K562 (cell line): ENCODE measurements around the gene JSRP1. TPM values are rescaled to one million over a fixed set of nuclear protein-coding genes. Genes with fewer than 3 reads are reported as not detected.

ENCODE experiments used
- CTBP1 ChIP-seq: fragments of 450-650 bp; IDR thresholded peaks from 2 replicates; pipeline ENCODE4 v1.6.1; 2016; ENCODE audit warnings: borderline replicate concordance
- ELF1 ChIP-seq: fragments of 200-800 bp; sonication (Bioruptor generic); IDR thresholded peaks from 2 replicates; pipeline ENCODE4 v1.6.1; 2016; ENCODE audit warnings: missing genetic modification characterization, missing compliant biosample characterization
- KLF10 ChIP-seq: fragments of 250-450 bp; sonication (Bioruptor Pico); IDR thresholded peaks from 2 replicates; pipeline ENCODE4 v1.6.1; 2021; ENCODE audit warnings: matching md5 sums
- MAZ ChIP-seq, 2 experiments: fragments of 450-650 bp in 1 of 2; sonication (generic) in 1 of 2; formaldehyde crosslinking; IDR thresholded peaks in 1 of 2; conservative IDR thresholded peaks in 1 of 2; 2 replicates each; pipeline versions ENCODE4 v1.4.0 to v1.5.0; 2020; ENCODE audit warnings: mild to moderate bottlenecking in 1 of 2, missing genetic modification reagents in 1 of 2
- PHF20 ChIP-seq: fragments of 450-650 bp; IDR thresholded peaks from 2 replicates; pipeline ENCODE4 v1.6.1; 2018; ENCODE audit not compliant: partially characterized antibody
- PML ChIP-seq: IDR thresholded peaks from 2 replicates; pipeline ENCODE4 v1.6.1; 2012; ENCODE audit warnings: low read length, inconsistent platforms
- POLR2A ChIP-seq: fragments of 450-650 bp; conservative IDR thresholded peaks from 2 replicates; pipeline ENCODE4 v1.6.1; 2016
- POLR2AphosphoS2 ChIP-seq: IDR thresholded peaks from 2 replicates; pipeline ENCODE4 v1.6.1; 2012; ENCODE audit warnings: low read length, improper control_type of control experiment
- POLR2AphosphoS5 ChIP-seq: IDR thresholded peaks from 2 replicates; pipeline ENCODE4 v1.6.1; 2011; ENCODE audit warnings: mild to moderate bottlenecking, low read depth, low read length, moderate library complexity; ENCODE audit not compliant: control insufficient read depth, insufficient read depth
- POLR2G ChIP-seq: fragments of 200-400 bp; formaldehyde crosslinking; IDR thresholded peaks from 2 replicates; pipeline ENCODE4 v1.6.1; 2017; ENCODE audit warnings: low read depth, mild to moderate bottlenecking, antibody characterized with exemption, low read length, moderate library complexity
- SMAD3 ChIP-seq: fragments of 450-650 bp; formaldehyde crosslinking; conservative IDR thresholded peaks from 2 replicates; pipeline ENCODE4 v1.4.0; 2020; ENCODE audit warnings: mild to moderate bottlenecking
- ZBTB7A ChIP-seq: IDR thresholded peaks from 2 replicates; pipeline ENCODE4 v1.6.1; 2011; ENCODE audit warnings: low read depth, mild to moderate bottlenecking, low read length, moderate library complexity, borderline replicate concordance; ENCODE audit not compliant: control insufficient read depth
- ZNF354B ChIP-seq: fragments of 250-450 bp; sonication (Bioruptor Pico); IDR thresholded peaks from 2 replicates; pipeline ENCODE4 v1.4.0; 2020
- polyA plus RNA-seq, 8 experiments: library from polyadenylated mRNA; depleted of rRNA in 4 of 8; stranded (reverse) in 5 of 8; unstranded in 3 of 8; fragments of >200 nt; fragmentation: Nextera tagmentation in 2 of 8; fragmentation: Illumina TruSeq in 1 of 8; extraction: Ambion mirVana in 2 of 8; extraction: Trizol in 1 of 8; gene quantifications; 2 replicates each; pipeline versions ENCODE4 v1.2.1 to v1.2.3, GENCODE V29; 2011 to 2014; ENCODE audit warnings: inconsistent platforms in 1 of 8, missing spikeins in 1 of 8
- total RNA-seq, 7 experiments: library from RNA; depleted of rRNA in 6 of 7; stranded (reverse); fragments of >200 nt in 6 of 7; fragmentation: Illumina TruSeq in 2 of 7; extraction: Trizol in 2 of 7; gene quantifications; 2 replicates each; pipeline versions ENCODE4 v1.2.1 to v1.2.3, GENCODE V29; 2011 to 2021; ENCODE audit warnings: low replicate concordance in 1 of 7
- TF ChIP-seq, protein P1 (sequence below), 3 experiments: fragments of 200-800 bp in 1 of 3; sonication (Bioruptor generic) in 1 of 3; sonication (generic) in 1 of 3; formaldehyde crosslinking in 1 of 3; IDR thresholded peaks; 2 replicates each; pipeline versions ENCODE4 v1.6.1 to v1.8.0; 2016 to 2022; ENCODE audit warnings: mild to moderate bottlenecking in 2 of 3, missing compliant biosample characterization in 2 of 3, missing genetic modification characterization in 2 of 3, missing genetic modification reagents in 1 of 3
- TF ChIP-seq, protein P2 (sequence below), 2 experiments: fragments of 450-650 bp; IDR thresholded peaks; 2 replicates each; pipeline ENCODE4 v1.6.1; 2018; ENCODE audit warnings: mild to moderate bottlenecking in 2 of 2, low read depth in 1 of 2; ENCODE audit not compliant: partially characterized antibody in 2 of 2
- TF ChIP-seq, protein P3 (sequence below), 2 experiments: fragments of 150-350 bp in 1 of 2; IDR thresholded peaks; 2 replicates each; pipeline ENCODE4 v1.6.1; 2012 to 2016; ENCODE audit warnings: low read depth in 2 of 2, low read length in 2 of 2, mild to moderate bottlenecking in 1 of 2, moderate library complexity in 1 of 2
- TF ChIP-seq, protein P4 (sequence below), 2 experiments: fragments of 450-650 bp in 1 of 2; sonication (generic) in 1 of 2; formaldehyde crosslinking; conservative IDR thresholded peaks; 2 replicates each; pipeline versions ENCODE4 v1.4.0 to v1.8.1; 2020 to 2022; ENCODE audit warnings: mild to moderate bottlenecking in 1 of 2, missing genetic modification reagents in 1 of 2

JSRP1 gene
- total and polyA plus RNA-seq, 9 of the 15 experiments (the other 6 are each of a cell fraction or from before 2014, with no cell fraction given), result 0.08 to 1.2 (median 0.51) TPM; not detected in 4

DNA sequence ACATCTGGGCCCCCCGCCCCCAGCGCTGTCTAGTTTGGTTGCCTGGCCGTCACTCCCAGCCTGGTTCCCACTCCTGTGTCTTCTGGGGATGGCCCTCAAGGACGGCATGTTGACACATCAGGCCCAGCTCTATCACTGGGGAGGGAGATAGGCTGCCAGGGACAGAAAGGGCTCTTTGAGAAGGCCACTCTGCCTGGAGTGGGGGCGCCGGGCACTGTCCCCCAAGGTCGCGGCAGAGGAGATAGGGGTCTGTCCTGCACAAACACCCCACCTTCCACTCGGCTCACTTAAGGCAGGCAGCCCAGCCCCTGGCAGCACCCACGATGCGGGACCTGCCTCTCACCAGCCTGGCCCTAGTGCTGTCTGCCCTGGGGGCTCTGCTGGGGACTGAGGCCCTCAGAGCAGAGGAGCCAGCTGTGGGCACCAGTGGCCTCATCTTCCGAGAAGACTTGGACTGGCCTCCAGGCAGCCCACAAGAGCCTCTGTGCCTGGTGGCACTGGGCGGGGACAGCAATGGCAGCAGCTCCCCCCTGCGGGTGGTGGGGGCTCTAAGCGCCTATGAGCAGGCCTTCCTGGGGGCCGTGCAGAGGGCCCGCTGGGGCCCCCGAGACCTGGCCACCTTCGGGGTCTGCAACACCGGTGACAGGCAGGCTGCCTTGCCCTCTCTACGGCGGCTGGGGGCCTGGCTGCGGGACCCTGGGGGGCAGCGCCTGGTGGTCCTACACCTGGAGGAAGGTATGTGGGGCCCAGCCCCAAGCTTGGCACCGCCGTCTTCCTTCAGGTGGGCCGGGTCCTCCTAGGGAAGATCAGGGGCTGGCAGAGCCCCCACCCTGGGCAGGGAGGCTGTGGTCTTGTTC is 7.0 kb downstream of the JSRP1 start, which contains the start of gene AMH (continued):
- TF ChIP-seq POLR2AphosphoS5 (0 out of 2 replicates have a peak, but pooled peaks have one; percentile 9), KLF10 (CRISPR knock-in tag) (no peak), CTBP1 (no peak), POLR2AphosphoS2 (peak; percentile 44; the same call in 1 of the 2 replicates), POLR2A (peak; percentile 47; the same call in 1 of the 2 replicates), PML (0 out of 2 replicates have a peak, but pooled peaks have one; percentile 22), ELF1 (tag) (no peak), ZNF354B (no peak), POLR2G (peak; percentile 53), MAZ (CRISPR knock-in tag; conservative IDR thresholded peaks at IDR 0.05 in 1 of 2, IDR thresholded peaks at IDR 0.05 in 1 of 2) (no peak), SMAD3 (CRISPR knock-in tag) (no peak), PHF20 (no peak), ZBTB7A (0 out of 2 replicates have a peak, but pooled peaks have one; percentile 15)
- TF ChIP-seq, protein P1, sequence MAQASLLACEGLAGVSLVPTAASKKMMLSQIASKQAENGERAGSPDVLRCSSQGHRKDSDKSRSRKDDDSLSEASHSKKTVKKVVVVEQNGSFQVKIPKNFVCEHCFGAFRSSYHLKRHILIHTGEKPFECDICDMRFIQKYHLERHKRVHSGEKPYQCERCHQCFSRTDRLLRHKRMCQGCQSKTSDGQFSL (CRISPR knock-in tag; IDR thresholded peaks at IDR 0.05), result no peak
- TF ChIP-seq, protein P1 (tag; IDR thresholded peaks at IDR 0.05), result no peak
- TF ChIP-seq, protein P2, sequence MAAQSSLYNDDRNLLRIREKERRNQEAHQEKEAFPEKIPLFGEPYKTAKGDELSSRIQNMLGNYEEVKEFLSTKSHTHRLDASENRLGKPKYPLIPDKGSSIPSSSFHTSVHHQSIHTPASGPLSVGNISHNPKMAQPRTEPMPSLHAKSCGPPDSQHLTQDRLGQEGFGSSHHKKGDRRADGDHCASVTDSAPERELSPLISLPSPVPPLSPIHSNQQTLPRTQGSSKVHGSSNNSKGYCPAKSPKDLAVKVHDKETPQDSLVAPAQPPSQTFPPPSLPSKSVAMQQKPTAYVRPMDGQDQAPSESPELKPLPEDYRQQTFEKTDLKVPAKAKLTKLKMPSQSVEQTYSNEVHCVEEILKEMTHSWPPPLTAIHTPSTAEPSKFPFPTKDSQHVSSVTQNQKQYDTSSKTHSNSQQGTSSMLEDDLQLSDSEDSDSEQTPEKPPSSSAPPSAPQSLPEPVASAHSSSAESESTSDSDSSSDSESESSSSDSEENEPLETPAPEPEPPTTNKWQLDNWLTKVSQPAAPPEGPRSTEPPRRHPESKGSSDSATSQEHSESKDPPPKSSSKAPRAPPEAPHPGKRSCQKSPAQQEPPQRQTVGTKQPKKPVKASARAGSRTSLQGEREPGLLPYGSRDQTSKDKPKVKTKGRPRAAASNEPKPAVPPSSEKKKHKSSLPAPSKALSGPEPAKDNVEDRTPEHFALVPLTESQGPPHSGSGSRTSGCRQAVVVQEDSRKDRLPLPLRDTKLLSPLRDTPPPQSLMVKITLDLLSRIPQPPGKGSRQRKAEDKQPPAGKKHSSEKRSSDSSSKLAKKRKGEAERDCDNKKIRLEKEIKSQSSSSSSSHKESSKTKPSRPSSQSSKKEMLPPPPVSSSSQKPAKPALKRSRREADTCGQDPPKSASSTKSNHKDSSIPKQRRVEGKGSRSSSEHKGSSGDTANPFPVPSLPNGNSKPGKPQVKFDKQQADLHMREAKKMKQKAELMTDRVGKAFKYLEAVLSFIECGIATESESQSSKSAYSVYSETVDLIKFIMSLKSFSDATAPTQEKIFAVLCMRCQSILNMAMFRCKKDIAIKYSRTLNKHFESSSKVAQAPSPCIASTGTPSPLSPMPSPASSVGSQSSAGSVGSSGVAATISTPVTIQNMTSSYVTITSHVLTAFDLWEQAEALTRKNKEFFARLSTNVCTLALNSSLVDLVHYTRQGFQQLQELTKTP (IDR thresholded peaks at IDR 0.05; ENCODE audit: low read depth in 1 of 2, partially characterized antibody in 2 of 2), result no peak
- TF ChIP-seq, protein P3, sequence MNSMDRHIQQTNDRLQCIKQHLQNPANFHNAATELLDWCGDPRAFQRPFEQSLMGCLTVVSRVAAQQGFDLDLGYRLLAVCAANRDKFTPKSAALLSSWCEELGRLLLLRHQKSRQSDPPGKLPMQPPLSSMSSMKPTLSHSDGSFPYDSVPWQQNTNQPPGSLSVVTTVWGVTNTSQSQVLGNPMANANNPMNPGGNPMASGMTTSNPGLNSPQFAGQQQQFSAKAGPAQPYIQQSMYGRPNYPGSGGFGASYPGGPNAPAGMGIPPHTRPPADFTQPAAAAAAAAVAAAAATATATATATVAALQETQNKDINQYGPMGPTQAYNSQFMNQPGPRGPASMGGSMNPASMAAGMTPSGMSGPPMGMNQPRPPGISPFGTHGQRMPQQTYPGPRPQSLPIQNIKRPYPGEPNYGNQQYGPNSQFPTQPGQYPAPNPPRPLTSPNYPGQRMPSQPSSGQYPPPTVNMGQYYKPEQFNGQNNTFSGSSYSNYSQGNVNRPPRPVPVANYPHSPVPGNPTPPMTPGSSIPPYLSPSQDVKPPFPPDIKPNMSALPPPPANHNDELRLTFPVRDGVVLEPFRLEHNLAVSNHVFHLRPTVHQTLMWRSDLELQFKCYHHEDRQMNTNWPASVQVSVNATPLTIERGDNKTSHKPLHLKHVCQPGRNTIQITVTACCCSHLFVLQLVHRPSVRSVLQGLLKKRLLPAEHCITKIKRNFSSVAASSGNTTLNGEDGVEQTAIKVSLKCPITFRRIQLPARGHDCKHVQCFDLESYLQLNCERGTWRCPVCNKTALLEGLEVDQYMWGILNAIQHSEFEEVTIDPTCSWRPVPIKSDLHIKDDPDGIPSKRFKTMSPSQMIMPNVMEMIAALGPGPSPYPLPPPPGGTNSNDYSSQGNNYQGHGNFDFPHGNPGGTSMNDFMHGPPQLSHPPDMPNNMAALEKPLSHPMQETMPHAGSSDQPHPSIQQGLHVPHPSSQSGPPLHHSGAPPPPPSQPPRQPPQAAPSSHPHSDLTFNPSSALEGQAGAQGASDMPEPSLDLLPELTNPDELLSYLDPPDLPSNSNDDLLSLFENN (IDR thresholded peaks at IDR 0.05; ENCODE audit: low read depth in 2 of 2, low read length in 2 of 2), result no peak
- TF ChIP-seq, protein P4, sequence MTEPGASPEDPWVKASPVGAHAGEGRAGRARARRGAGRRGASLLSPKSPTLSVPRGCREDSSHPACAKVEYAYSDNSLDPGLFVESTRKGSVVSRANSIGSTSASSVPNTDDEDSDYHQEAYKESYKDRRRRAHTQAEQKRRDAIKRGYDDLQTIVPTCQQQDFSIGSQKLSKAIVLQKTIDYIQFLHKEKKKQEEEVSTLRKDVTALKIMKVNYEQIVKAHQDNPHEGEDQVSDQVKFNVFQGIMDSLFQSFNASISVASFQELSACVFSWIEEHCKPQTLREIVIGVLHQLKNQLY (CRISPR knock-in tag; conservative IDR thresholded peaks at IDR 0.05), result no peak
